Measurements from ENCODE around the gene GSC2.

GRCh38 chr22:19178065-19178656, 28.1 kb upstream of the GSC2 start:
- TF ChIP-seq CTCF (IDR thresholded peaks at IDR 0.05) (no peak), POLR2AphosphoS5 (IDR thresholded peaks at IDR 0.05) (no peak), POLR2A (IDR thresholded peaks at IDR 0.05) (no peak)

All from prostate gland (tissue), 2 donors.